IMR-90 (cell line): ENCODE data around the gene RNF19B. TPM values are rescaled to one million over a fixed set of nuclear protein-coding genes. Genes with fewer than 3 reads are reported as not detected.

Source experiments
- ATAC-seq: fragments of 200-7000 bp; cut with Tn5 transposase; 2 replicates; pipeline ENCODE4 v1.9.1; 2020; ENCODE audit warnings: low read depth, mild to moderate bottlenecking, moderate library complexity
- BruUV-seq: library from RNA; stranded (reverse); fragments of 400-500 nt; replicated peaks from 2 replicates; lab custom pipeline; 2021; lab: Mats Ljungman, UMichigan
- CTCF ChIA-PET: fragments of 300-600 bp; formaldehyde crosslinking; extraction: SDS; loops from one replicate; lab custom pipeline; 2021; ENCODE audit warnings: antibody characterized with exemption; lab: Yijun Ruan, JAX
- POLR2A ChIA-PET: fragments of 300-600 bp; sonication (Branson Sonifier 250); formaldehyde crosslinking; loops from one replicate; lab custom pipeline; 2022; ENCODE audit warnings: antibody characterized with exemption; ENCODE audit not compliant: unreplicated experiment; lab: Charles Lee
- DNase-seq: peaks from one replicate; pipeline ENCODE4 v3.0.0; 2013
- H2AFZ ChIP-seq: replicated peaks from 2 replicates; pipeline ENCODE3; 2013; ENCODE audit warnings: low read length, mild to moderate bottlenecking; ENCODE audit not compliant: poor library complexity
- H2AK5ac ChIP-seq: 2 replicates; pipeline ENCODE4 v1.6.1; 2013; ENCODE audit warnings: low read depth, low read length, inconsistent platforms
- H2AK9ac ChIP-seq: replicated peaks from 2 replicates; pipeline ENCODE3; 2013; ENCODE audit warnings: mild to moderate bottlenecking, low read depth, low read length, moderate library complexity; ENCODE audit not compliant: poor library complexity
- H2BK120ac ChIP-seq: 2 replicates; pipeline ENCODE4 v1.6.1; 2013; ENCODE audit warnings: low read depth, low read length, inconsistent platforms
- H2BK15ac ChIP-seq: 3 replicates; pipeline ENCODE4 v1.6.1; 2013; ENCODE audit warnings: low read depth, low read length, inconsistent platforms
- H2BK20ac ChIP-seq: 2 replicates; pipeline ENCODE4 v1.6.1; 2013; ENCODE audit warnings: low read depth, mild to moderate bottlenecking, inconsistent platforms, low read length, moderate library complexity
- H2BK5ac ChIP-seq: 2 replicates; pipeline ENCODE4 v1.6.1; 2013; ENCODE audit warnings: mild to moderate bottlenecking, low read depth, low read length, inconsistent platforms; ENCODE audit not compliant: poor library complexity, severe bottlenecking
- H3K14ac ChIP-seq: replicated peaks from 2 replicates; pipeline ENCODE4 v1.6.1; 2013; ENCODE audit warnings: low read depth, low read length, inconsistent platforms
- H3K18ac ChIP-seq: 2 replicates; pipeline ENCODE4 v1.6.1; 2013; ENCODE audit warnings: low read depth, low read length, control low read depth
- H3K23ac ChIP-seq: 2 replicates; pipeline ENCODE4 v1.6.1; 2013; ENCODE audit warnings: low read depth, low read length, inconsistent platforms
- H3K27ac ChIP-seq: 2 replicates; pipeline ENCODE4 v1.5.1; 2013; ENCODE audit warnings: mild to moderate bottlenecking, control low read depth, low read length; ENCODE audit not compliant: insufficient read depth
- H3K27me3 ChIP-seq: 2 replicates; pipeline ENCODE4 v1.6.1; 2013; ENCODE audit warnings: low read length; ENCODE audit not compliant: control insufficient read depth, insufficient read depth
- H3K36me3 ChIP-seq: 2 replicates; pipeline ENCODE4 v1.6.1; 2013; ENCODE audit warnings: low read length, mixed read lengths; ENCODE audit not compliant: control insufficient read depth, insufficient read depth
- H3K4ac ChIP-seq: 2 replicates; pipeline ENCODE4 v1.6.1; 2013; ENCODE audit warnings: low read depth, low read length, inconsistent platforms
- H3K4me1 ChIP-seq: 2 replicates; pipeline ENCODE4 v1.6.1; 2013; ENCODE audit warnings: low read length, mixed read lengths; ENCODE audit not compliant: control insufficient read depth, insufficient read depth
- H3K4me2 ChIP-seq: 2 replicates; pipeline ENCODE4 v1.6.1; 2013; ENCODE audit warnings: low read depth, mild to moderate bottlenecking, control low read depth, low read length, moderate library complexity
- H3K4me3 ChIP-seq: 2 replicates; pipeline ENCODE4 v1.5.1; 2013; ENCODE audit warnings: low read depth, mild to moderate bottlenecking, control low read depth, low read length, moderate library complexity; ENCODE audit not compliant: insufficient read depth
- H3K56ac ChIP-seq: 2 replicates; pipeline ENCODE4 v1.6.1; 2013; ENCODE audit warnings: low read length, inconsistent platforms; ENCODE audit not compliant: insufficient read depth; ENCODE audit errors: extremely low read depth
- H3K79me1 ChIP-seq, 2 experiments: 2 replicates each; pipeline ENCODE4 v1.6.1; 2013; ENCODE audit warnings: low read length in 2 of 2, inconsistent platforms in 1 of 2, low read depth in 1 of 2
- H3K9ac ChIP-seq: 2 replicates; pipeline ENCODE4 v1.6.1; 2013; ENCODE audit warnings: low read depth, low read length, control low read depth
- H3K9me1 ChIP-seq: 2 replicates; pipeline ENCODE4 v1.6.1; 2013; ENCODE audit warnings: low read length, inconsistent platforms; ENCODE audit not compliant: insufficient read depth
- H3K9me3 ChIP-seq: 2 replicates; pipeline ENCODE4 v1.6.1; 2013; ENCODE audit warnings: low read length; ENCODE audit not compliant: control insufficient read depth, insufficient read depth
- H4K20me1 ChIP-seq: 2 replicates; pipeline ENCODE4 v1.6.1; 2013; ENCODE audit warnings: low read length, inconsistent platforms; ENCODE audit not compliant: insufficient read depth
- H4K5ac ChIP-seq: 2 replicates; pipeline ENCODE4 v1.6.1; 2013; ENCODE audit warnings: mild to moderate bottlenecking, low read depth, low read length, control low read depth
- H4K8ac ChIP-seq, 2 experiments: 2 replicates each; pipeline ENCODE4 v1.6.1; 2013; ENCODE audit warnings: low read depth in 2 of 2, low read length in 2 of 2, control low read depth in 1 of 2, inconsistent platforms in 1 of 2
- H4K91ac ChIP-seq: 2 replicates; pipeline ENCODE4 v1.6.1; 2013; ENCODE audit warnings: low read depth, low read length, inconsistent platforms; ENCODE audit not compliant: insufficient read depth
- BHLHE40 ChIP-seq: fragments of 150-350 bp; IDR thresholded peaks from 2 replicates; pipeline ENCODE4 v1.6.1; 2016; ENCODE audit warnings: mild to moderate bottlenecking, low read depth, low read length
- CEBPB ChIP-seq: IDR thresholded peaks from 2 replicates; pipeline ENCODE4 v1.6.1; 2012; ENCODE audit warnings: low read depth, low read length, improper control_type of control experiment
- CHD1 ChIP-seq: IDR thresholded peaks from 2 replicates; pipeline ENCODE4 v1.6.1; 2012; ENCODE audit warnings: low read depth, low read length, improper control_type of control experiment
- CTCF ChIP-seq: conservative IDR thresholded peaks from 2 replicates; pipeline ENCODE4 v1.5.1; 2012; ENCODE audit warnings: mild to moderate bottlenecking, low read depth, low read length, improper control_type of control experiment
- FOS ChIP-seq: fragments of 150-350 bp; IDR thresholded peaks from 2 replicates; pipeline ENCODE4 v1.6.1; 2016; ENCODE audit warnings: low read depth, low read length
- MAFK ChIP-seq: IDR thresholded peaks from 2 replicates; pipeline ENCODE4 v1.6.1; 2012; ENCODE audit warnings: low read depth, low read length, improper control_type of control experiment
- MAZ ChIP-seq: IDR thresholded peaks from 2 replicates; pipeline ENCODE4 v1.6.1; 2012; ENCODE audit warnings: low read depth, mild to moderate bottlenecking, low read length, improper control_type of control experiment, moderate library complexity, borderline replicate concordance
- MXI1 ChIP-seq: IDR thresholded peaks from 2 replicates; pipeline ENCODE4 v1.6.1; 2012; ENCODE audit warnings: low read depth, mild to moderate bottlenecking, low read length, moderate library complexity, borderline replicate concordance
- NFE2L2 ChIP-seq: fragments of 150-350 bp; IDR thresholded peaks from 2 replicates; pipeline ENCODE4 v1.6.1; 2016; ENCODE audit warnings: low read depth, mild to moderate bottlenecking, low read length
- POLR2A ChIP-seq: IDR thresholded peaks from 2 replicates; pipeline ENCODE4 v1.6.1; 2012; ENCODE audit warnings: mild to moderate bottlenecking, low read depth, low read length
- RAD21 ChIP-seq: IDR thresholded peaks from 2 replicates; pipeline ENCODE4 v1.6.1; 2012; ENCODE audit warnings: low read length, improper control_type of control experiment
- RCOR1 ChIP-seq: IDR thresholded peaks from 2 replicates; pipeline ENCODE4 v1.6.1; 2012; ENCODE audit warnings: mild to moderate bottlenecking, low read length, improper control_type of control experiment; ENCODE audit not compliant: insufficient replicate concordance
- RFX5 ChIP-seq: IDR thresholded peaks from 2 replicates; pipeline ENCODE4 v1.8.0; 2012; ENCODE audit warnings: low read depth, mild to moderate bottlenecking, low read length, moderate library complexity
- SMC3 ChIP-seq: fragments of 150-350 bp; IDR thresholded peaks from 2 replicates; pipeline ENCODE4 v1.6.1; 2016; ENCODE audit warnings: low read depth, mild to moderate bottlenecking, antibody characterized with exemption, low read length, moderate library complexity
- USF2 ChIP-seq: fragments of 150-350 bp; IDR thresholded peaks from 2 replicates; pipeline ENCODE4 v1.6.1; 2017; ENCODE audit warnings: mild to moderate bottlenecking, antibody characterized with exemption, low read length, low read depth
- WGBS, 2 experiments: methylation state at CpG; one replicate each; pipeline versions ENCODE4 v1.1.5 to v1.1.7; 2013; ENCODE audit warnings: missing lambda C conversion rate in 2 of 2; ENCODE audit not compliant: insufficient read length in 1 of 2; ENCODE audit errors: extremely low coverage in 2 of 2; 5-methylcytosine and 5-hydroxymethylcytosine counted together
- dilution Hi-C: fragments of 300-500 bp; cut with HindIII; formaldehyde crosslinking; loops from one replicate; pipeline ENCODE4 v1.14.3; 2018; ENCODE audit warnings: low sequenced_read_pairs; ENCODE audit not compliant: unreplicated experiment
- in situ Hi-C: fragments of 300-500 bp; cut with MboI; formaldehyde crosslinking; loops from 3 replicates; pipeline ENCODE4 v1.14.3; 2019; ENCODE audit warnings: low sequenced_read_pairs, inconsistent platforms, mixed read lengths
- intact Hi-C: fragments of 100-400 bp; cut with micrococcal nuclease; formaldehyde crosslinking; loops from 2 replicates; pipeline ENCODE4 v1.10.0; 2022
- polyA plus RNA-seq, 3 experiments: library from polyadenylated mRNA; depleted of rRNA; stranded (reverse); fragments of >200 nt; gene quantifications; 2 replicates each; pipeline ENCODE4 v1.2.3, GENCODE V29; 2012; ENCODE audit warnings: low replicate concordance in 1 of 3
- total RNA-seq: library from RNA; depleted of rRNA; stranded (reverse); fragments of >200 nt; gene quantifications from 2 replicates; pipeline ENCODE4 v1.2.3, GENCODE V29; 2012
- TF ChIP-seq, protein P1 (sequence below): fragments of 150-350 bp; IDR thresholded peaks from 2 replicates; pipeline ENCODE4 v1.6.1; 2016; ENCODE audit warnings: low read depth, mild to moderate bottlenecking, low read length, moderate library complexity, borderline replicate concordance

Gene RNF19B
- total and polyA plus RNA-seq, 2 of the 4 experiments (the other 2 are of a cell fraction): 10.0 to 11.6 TPM

DNA sequence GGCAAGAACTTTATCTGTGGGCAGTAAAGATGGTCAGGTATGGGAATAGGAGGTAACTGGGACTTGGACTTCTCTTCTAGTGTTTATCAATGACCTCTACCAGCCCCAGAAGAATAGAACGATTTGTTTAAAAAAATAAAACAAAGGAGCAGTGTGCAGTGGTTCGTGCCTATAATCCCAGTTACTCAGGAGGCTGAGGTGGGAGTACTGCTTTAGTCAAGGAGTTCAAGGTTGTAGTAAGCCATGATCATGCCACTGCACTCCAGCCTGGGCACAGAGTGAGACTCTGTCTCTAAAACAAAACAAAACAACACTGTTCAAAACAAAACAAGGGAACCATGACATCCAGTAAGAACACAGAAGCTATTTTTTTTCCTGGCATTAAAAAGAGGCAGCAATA, 4.3 kb downstream of the RNF19B start:
- Histone ChIP-seq H2BK15ac (no peak overlapping the region), H3K9ac (no peak overlapping the region), H2BK20ac (no peak overlapping the region), H3K4me2 (no peak overlapping the region), H3K79me1 (peaks cover 32 to 52% of the 10 kb centered on the region in 2 experiments), H3K23ac (no peak overlapping the region), H2AK9ac (no peak overlapping the region), H3K14ac (no peak overlapping the region), H3K18ac (no peak overlapping the region), H4K20me1 (peaks cover 31% of the 10 kb centered on the region), H4K8ac (no peak overlapping the region), H3K36me3 (no peaks in the 10 kb centered on the region), H4K91ac (no peak overlapping the region), H3K4me3 (no peak overlapping the region), H3K9me3 (no peaks in the 10 kb centered on the region), H3K27me3 (no peaks in the 10 kb centered on the region), H3K27ac (no peak overlapping the region), H3K4ac (no peak overlapping the region), H2AK5ac (no peak overlapping the region), H3K9me1 (peaks cover 11% of the 10 kb centered on the region), H3K56ac (no peak overlapping the region), H2BK5ac (no peak overlapping the region), H4K5ac (no peak overlapping the region), H2BK120ac (no peak overlapping the region), H2AFZ (no peak overlapping the region), H3K4me1 (peaks cover 10% of the 10 kb centered on the region)
- no peak for ATAC-seq
- no CpG with 5 or more reads among the region's 2 CpGs for WGBS, 2 experiments
- no TSS peak for BruUV-seq
- in situ Hi-C loops: no loop called here
- TF ChIP-seq MAFK (no peak), SMC3 (no peak), FOS (no peak), USF2 (no peak), RCOR1 (no peak), CEBPB (no peak), RFX5 (no peak), POLR2A (no peak), BHLHE40 (no peak), RAD21 (no peak), MXI1 (no peak), NFE2L2 (no peak), CHD1 (no peak), CTCF (no peak), MAZ (no peak)
- TF ChIP-seq, protein P1, sequence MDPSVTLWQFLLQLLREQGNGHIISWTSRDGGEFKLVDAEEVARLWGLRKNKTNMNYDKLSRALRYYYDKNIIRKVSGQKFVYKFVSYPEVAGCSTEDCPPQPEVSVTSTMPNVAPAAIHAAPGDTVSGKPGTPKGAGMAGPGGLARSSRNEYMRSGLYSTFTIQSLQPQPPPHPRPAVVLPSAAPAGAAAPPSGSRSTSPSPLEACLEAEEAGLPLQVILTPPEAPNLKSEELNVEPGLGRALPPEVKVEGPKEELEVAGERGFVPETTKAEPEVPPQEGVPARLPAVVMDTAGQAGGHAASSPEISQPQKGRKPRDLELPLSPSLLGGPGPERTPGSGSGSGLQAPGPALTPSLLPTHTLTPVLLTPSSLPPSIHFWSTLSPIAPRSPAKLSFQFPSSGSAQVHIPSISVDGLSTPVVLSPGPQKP: no peak
- ChIA-PET CTCF (no interaction called here), POLR2A (no interaction called here)
- DNase-seq: no peak
- dilution Hi-C loops: no loop called here
- intact Hi-C loops: no loop called here
